Stomach smooth muscle (tissue), 2 donors: ENCODE results near the gene TMC8.
"Not testable (repeated sequence)": the region's sequence is repeated elsewhere in the genome, so short reads cannot be mapped to it uniquely, and the experiment has no call there.

Experiments used
- H3K27ac ChIP-seq: one replicate; pipeline ENCODE4 v1.7.0; 2013; ENCODE audit warnings: mild to moderate bottlenecking, low read length, inconsistent platforms
- H3K27me3 ChIP-seq, 2 donors: one replicate each; pipeline ENCODE4 v1.7.0; 2013; ENCODE audit warnings: low read length in 2 of 2; ENCODE audit not compliant: insufficient read depth in 2 of 2, control insufficient read depth in 1 of 2
- H3K36me3 ChIP-seq, 2 donors: one replicate each; pipeline ENCODE4 v1.7.0; 2013; ENCODE audit warnings: low read length in 2 of 2; ENCODE audit not compliant: control insufficient read depth in 2 of 2, insufficient read depth in 2 of 2
- H3K4me1 ChIP-seq: one replicate; pipeline ENCODE4 v1.7.0; 2013; ENCODE audit warnings: low read length; ENCODE audit not compliant: control insufficient read depth, insufficient read depth
- H3K4me3 ChIP-seq, 2 donors: one replicate each; pipeline ENCODE4 v1.7.0; 2013; ENCODE audit warnings: low read length in 2 of 2
- H3K9ac ChIP-seq, 2 donors: one replicate each; pipeline ENCODE4 v1.7.0; 2013; ENCODE audit warnings: low read length in 2 of 2, mild to moderate bottlenecking in 1 of 2
- H3K9me3 ChIP-seq, 2 donors: one replicate each; pipeline ENCODE4 v1.7.0; 2013; ENCODE audit warnings: low read length in 2 of 2; ENCODE audit not compliant: control insufficient read depth in 2 of 2
- donor health status: healthy.
- donor health status: Pancreatic carcinoma.

TMC8 gene

DNA sequence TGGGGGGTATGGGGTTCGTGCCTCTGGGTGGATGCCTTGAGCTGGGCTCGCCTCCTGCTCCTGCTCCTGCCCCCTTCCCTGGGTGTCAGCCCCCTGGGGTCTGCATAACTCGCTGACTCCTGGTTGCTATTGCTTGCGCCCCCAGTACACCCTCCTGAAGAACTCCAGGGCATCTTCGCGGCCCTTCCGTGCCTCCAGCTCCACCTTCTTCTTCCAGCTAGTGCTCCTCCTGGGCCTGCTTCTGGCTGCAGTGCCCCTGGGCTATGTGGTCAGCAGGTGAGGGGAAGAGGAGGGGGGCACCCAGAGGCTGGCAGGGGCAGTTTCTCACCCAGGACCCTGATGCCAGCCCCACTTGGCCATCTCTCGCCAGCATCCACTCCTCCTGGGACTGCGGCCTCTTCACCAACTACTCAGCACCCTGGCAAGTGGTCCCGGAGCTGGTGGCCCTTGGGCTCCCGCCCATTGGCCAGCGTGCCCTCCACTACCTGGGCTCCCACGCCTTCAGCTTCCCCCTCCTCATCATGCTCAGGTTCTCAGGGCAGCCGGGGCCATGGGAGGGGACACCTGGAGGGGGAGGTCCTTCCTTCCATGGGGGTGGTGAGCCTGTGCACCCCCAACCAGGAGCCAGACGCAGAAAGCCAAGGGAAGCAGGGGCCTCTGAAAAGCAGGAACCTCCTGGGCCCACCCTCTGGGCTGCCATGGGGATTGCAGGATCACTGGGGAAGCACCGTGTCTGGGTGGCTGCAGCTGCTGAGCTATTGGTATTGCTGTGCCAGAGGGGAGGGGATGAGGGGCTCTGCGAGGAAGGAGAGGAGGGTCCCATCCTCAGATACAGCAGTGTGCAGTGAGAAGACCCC is 7.9 kb downstream of the TMC8 start:
- Histone ChIP-seq H3K27ac (no peak overlapping the region), H3K9ac (no peak overlapping the region), H3K27me3 (peaks cover 2 to 7% of the 10 kb centered on the region in 2 donors), H3K36me3 (no peaks in the 10 kb centered on the region), H3K4me3 (no peak overlapping the region), H3K4me1 (peaks cover 7% of the 10 kb centered on the region), H3K9me3 (no peaks in the 10 kb centered on the region)

DNA sequence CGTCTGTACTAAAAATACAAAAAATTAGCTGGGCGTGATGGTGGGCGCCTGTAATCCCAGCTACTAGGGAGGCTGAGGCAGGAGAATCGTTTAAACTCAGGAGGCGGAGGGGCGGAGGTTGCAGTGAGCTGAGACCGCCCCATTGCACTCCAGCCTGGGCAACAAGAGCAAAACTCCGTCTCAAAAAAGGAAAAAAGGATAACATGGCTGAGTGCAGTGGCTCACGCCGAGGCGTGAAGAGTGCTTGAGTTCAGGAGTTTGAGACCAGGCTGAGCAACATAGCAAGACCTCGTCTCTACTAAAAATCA is 9.2 kb downstream of the TMC8 start:
- H3K4me3 ChIP-seq, H3K9ac ChIP-seq, H3K27ac ChIP-seq, H3K27me3 ChIP-seq, H3K9me3 ChIP-seq, H3K36me3 ChIP-seq: not testable (repeated sequence)
- H3K4me1 ChIP-seq = peaks cover 20% of the 10 kb centered on the region

DNA sequence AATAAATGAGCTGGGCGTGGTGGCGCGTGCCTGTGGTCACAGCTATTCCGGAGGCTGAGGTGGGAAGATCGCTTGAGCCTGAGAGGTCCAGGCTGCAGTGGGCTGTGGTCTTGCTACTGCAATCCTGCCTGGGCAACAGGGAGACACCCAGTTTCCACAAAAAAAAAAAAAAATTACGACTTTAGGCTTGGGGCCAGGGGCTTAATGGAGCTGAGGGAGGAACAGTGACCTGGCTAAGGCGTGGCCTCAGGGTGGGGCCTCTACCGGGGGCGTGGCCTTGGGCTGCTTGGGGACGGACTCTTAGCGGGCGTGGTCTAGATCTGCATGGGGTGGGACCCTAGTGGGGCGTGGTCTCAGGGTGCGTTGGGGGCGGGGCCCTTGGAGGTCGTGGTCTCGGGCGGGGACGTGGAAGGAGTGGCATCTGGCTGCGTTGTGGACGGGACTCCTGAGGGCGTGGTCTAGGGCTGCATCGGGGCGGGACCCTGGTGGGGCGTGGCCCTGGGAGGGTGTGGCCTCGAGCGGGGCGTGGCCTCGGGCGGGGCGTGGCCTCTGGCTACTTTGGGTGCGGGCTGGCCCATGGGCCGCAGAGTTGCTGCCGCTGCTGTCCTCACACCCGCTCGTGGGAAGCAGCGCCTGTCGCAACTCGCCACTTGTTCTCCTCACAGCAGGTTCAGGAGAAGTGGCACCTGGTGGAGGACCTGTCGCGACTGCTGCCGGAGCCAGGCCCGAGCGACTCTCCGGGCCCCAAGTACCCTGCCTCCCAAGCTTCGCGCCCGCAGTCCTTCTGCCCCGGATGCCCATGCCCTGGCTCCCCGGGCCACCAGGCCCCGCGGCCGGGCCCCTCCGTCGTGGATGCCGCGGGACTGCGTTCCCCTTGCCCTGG is 9.8 kb downstream of the TMC8 start:
- peaks cover 26% of the 10 kb centered on the region for H3K4me1 ChIP-seq
- H3K9me3 ChIP-seq = no peaks in the 10 kb centered on the region
- no peak overlapping the region for H3K9ac ChIP-seq
- H3K27me3 ChIP-seq = peaks cover 0 to 4% of the 10 kb centered on the region in 2 donors
- H3K36me3 ChIP-seq = no peaks in the 10 kb centered on the region
- H3K27ac ChIP-seq = no peak overlapping the region
- no peak overlapping the region for H3K4me3 ChIP-seq

DNA sequence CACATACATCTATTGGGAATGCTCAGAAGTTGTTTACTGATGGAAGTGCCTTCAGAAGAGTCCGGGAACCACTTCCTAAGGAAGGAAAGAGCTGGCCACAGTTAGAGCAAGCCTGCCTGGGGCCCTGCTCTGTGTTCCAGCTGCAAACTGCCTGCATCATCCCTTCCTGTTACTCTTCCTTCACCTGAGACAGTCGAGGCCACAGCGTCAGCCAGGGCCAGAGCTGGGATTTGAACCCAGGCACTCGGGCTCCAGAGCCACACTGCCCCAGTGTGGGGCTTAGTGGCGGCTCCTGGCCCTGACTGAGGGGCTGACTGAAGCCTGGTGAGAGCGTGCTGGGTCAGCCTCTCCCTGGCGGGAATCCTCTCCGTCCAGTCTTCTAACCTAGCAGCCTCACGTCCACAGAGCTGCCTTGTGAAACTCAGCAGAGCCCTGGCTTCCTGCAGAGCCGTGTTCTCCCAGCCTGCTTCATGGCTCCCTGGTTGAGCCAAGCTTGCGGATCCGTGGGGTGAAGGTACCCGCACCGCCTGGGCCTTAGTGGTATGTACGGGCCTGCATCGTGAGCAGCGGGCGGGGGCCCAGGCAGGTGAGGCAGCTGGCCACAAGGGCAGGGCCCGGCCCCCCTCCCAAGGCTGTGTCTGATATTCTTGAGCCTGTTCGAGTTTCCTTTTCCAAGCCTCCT is 11.0 kb downstream of the TMC8 start:
- H3K9ac ChIP-seq = no peak overlapping the region
- H3K27ac ChIP-seq = no peak overlapping the region
- no peaks in the 10 kb centered on the region for H3K36me3 ChIP-seq
- no peak overlapping the region for H3K4me3 ChIP-seq
- no peaks in the 10 kb centered on the region for H3K9me3 ChIP-seq
- peaks cover 0 to 4% of the 10 kb centered on the region in 2 donors for H3K27me3 ChIP-seq
- H3K4me1 ChIP-seq = peaks cover 28% of the 10 kb centered on the region

DNA sequence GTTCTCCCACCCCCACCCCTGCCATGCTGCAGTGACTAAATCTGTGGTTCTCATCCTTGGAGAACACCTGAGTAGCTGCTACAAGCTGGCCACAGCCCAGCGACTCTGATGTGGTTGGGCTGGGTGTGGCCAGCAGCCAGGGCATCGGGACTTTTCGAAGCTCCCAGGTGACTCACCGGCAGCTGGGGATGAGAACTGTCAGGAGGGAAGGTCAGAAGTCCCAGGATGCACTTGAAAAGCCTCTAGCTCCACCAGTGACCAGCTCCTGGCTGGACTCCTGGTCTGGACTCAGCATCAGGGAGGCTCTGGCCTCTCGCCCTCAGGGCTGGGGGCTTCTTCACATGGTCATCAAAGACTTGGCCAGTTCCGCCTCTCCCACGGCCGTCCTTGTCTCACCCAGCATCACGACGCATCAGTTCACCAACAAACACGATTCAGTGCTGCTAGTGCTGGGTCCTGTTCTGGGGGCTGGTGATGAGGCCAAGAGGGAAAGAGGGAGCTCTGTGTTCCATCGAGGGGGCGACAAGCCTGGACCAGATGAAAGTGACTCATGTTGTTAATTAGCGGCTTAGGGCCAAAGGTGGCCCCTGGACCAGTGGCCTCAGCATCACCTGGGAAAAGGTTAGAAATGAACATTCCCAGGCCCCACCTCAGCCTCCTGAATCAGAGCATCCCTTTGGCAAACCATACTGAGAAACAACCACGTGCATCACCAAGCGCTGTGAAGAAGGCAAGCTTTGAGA is 11.7 kb downstream of the TMC8 start:
- Histone ChIP-seq H3K27ac (no peak overlapping the region), H3K36me3 (no peaks in the 10 kb centered on the region), H3K4me3 (no peak overlapping the region), H3K27me3 (peaks cover 0 to 4% of the 10 kb centered on the region in 2 donors), H3K9me3 (no peaks in the 10 kb centered on the region), H3K4me1 (peaks cover 28% of the 10 kb centered on the region), H3K9ac (no peak overlapping the region)

DNA sequence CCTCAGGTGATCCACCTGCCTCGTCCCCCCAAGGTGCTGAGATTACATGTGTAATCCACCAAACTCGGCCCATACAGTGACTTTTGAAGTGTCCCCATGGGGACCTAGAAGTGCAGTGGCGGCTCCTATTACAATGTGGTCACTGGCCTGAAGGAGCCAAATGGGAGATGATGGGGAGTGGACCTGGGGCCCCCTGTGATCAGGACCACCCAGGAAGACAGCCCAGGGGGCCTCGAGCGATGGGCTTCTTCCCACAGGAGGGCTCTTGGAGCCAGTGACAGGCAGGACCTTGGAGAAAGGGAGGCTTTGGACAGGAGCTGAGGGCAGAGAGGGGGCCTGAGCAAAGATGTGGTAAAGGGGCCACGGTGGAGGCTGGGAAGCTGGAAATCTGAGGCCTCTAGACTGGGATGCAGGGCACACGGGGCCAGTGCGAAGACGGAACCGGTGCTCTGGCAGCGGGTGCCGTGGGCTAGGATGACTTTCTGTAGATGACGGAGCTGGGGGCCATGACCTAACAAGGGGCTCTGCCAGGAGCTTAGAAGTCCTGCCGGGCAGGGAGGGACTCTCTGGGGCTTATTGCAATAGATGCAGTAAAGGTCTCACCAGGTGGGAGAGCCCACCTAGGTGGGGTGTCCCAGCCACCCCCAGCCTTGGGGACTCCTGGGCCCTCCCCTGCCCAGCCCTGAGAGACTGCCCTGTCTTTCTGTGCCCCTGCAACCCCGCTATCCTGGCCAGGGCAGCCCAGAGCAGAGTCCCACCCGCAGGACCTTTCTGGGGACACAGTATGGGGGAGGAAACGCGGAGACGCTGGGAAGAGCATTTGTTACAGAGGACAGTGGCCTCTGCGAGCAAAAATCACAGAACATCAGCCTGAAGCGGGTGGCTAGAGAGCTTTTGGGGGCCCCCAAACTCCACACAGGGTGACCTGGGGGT is 12.9 kb downstream of the TMC8 start:
- Histone ChIP-seq H3K4me3 (no peak overlapping the region), H3K27me3 (peaks cover 0 to 4% of the 10 kb centered on the region in 2 donors), H3K9me3 (no peaks in the 10 kb centered on the region), H3K9ac (no peak overlapping the region), H3K36me3 (no peaks in the 10 kb centered on the region), H3K27ac (no peak overlapping the region), H3K4me1 (peaks cover 28% of the 10 kb centered on the region)

DNA sequence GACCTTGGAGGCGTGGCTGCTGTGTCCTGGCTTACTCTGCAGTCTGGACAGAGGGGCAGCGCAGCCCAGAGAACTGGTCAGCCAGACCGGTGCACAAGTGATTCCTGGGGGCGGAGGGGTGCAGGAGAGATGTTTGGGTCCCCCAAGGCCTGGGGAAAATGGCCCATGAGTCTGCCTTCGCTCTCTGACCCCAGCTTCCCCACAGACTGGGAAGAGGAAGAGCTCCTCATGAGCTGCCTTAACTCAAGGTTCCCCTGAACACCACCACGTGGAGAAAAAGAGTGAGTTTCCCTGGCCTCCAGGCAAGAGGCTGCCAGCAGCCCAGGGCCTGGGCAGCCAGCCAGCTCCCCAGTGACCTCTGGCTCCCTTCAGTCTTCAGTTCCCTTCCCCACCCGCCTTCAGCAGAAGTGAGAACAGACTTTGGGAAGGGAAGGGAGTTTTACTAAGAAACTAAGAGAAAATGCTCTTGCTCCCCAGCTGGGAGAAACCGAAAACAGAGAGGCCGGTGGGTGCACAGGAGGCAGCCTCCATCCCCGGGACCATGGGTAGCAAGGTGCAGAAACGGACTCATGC is 13.7 kb downstream of the TMC8 start:
- Histone ChIP-seq H3K4me3 (peak overlapping the region in 1 of 2 donors; percentile 44), H3K27me3 (peaks cover 0 to 4% of the 10 kb centered on the region in 2 donors), H3K9me3 (no peaks in the 10 kb centered on the region), H3K4me1 (peaks cover 28% of the 10 kb centered on the region), H3K36me3 (no peaks in the 10 kb centered on the region), H3K9ac (peak overlapping the region in 1 of 2 donors; percentile 33), H3K27ac (no peak overlapping the region)

DNA sequence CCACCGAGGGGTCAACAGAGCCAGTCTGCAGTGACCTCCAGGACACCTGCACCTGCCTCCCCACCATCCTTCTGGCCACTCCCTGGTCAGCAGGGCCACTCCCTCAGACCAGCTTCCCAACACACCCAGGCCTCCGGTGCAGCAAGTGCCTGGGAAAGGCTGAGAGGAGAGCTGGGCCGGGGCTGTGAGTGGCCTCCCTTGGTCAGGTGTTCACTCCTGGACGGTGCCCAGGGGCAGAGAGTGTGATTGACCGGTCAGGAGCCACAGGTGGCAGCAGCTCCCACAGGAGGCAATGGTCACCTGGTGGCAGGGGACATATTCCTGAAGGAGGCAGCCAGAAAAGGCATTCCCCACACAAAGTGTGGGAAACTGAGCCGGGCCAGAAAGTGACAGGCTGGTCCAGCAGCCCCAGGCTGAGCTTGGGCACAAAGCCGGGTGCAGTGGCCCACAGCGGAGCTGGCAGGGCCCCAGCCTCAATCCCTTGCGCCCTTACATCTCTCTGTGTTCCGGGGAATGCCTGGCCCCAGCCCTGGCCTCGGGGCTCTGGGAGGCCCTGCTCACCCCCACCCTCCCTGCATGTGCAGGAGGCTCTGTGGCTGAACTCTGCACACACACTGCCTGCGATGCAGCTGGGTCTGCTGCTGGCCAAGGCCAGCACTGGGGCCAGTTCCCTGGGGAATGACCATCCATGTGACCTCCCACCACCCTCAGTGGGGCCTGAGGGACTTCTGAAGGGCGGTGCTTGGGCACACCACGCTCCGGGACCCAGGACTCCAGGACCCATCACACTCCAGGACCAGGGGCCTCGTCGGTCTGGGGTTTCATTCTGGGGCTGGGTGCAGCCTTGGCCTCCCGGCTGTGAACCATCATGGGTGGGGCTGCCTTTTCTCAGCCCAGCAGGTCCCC is 14.4 kb downstream of the TMC8 start:
- H3K4me3 ChIP-seq = peak overlapping the region in 1 of 2 donors; percentile 44
- no peaks in the 10 kb centered on the region for H3K9me3 ChIP-seq
- H3K36me3 ChIP-seq = no peaks in the 10 kb centered on the region
- peak overlapping the region in 1 of 2 donors; percentile 33 for H3K9ac ChIP-seq
- peaks cover 0 to 4% of the 10 kb centered on the region in 2 donors for H3K27me3 ChIP-seq
- no peak overlapping the region for H3K27ac ChIP-seq
- peaks cover 28% of the 10 kb centered on the region for H3K4me1 ChIP-seq

DNA sequence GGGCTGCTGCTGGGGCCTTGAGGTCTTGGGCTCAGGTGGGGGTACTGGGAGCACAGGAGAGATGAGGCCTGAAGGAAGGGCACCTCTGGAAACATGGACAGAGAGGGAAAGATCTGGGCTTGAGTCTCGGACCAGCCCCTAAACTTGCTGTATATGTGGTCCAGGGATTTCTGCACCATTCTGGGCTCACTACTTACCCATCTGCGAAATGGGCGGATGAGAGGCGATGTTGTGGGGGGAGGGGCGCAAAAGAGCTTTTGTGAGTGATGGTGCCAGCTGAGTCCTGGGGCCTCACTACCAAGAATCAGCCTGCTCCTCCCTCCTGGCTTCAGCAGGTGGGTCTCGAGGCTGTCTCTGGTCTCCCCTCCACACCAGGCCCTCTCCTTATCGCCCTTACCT is 15.9 kb downstream of the TMC8 start:
- Histone ChIP-seq H3K27me3 (peaks cover 0 to 1% of the 10 kb centered on the region in 2 donors), H3K9me3 (no peaks in the 10 kb centered on the region), H3K9ac (no peak overlapping the region), H3K36me3 (no peaks in the 10 kb centered on the region), H3K27ac (no peak overlapping the region), H3K4me3 (no peak overlapping the region), H3K4me1 (peaks cover 26% of the 10 kb centered on the region)
